K562 (cell line): ENCODE measurements around the gene GPX7. TPM values are rescaled to one million over a fixed set of nuclear protein-coding genes. Genes with fewer than 3 reads are reported as not detected.

ENCODE experiments used
- ASH1L ChIP-seq: fragments of 450-650 bp; IDR thresholded peaks from 2 replicates; pipeline ENCODE4 v1.6.1; 2018; ENCODE audit warnings: borderline replicate concordance, mild to moderate bottlenecking, low read depth; ENCODE audit not compliant: partially characterized antibody
- CEBPB ChIP-seq: fragments of 450-650 bp; IDR thresholded peaks from 2 replicates; pipeline ENCODE4 v1.6.1; 2016; ENCODE audit warnings: missing genetic modification characterization, missing compliant biosample characterization
- CHD2 ChIP-seq: IDR thresholded peaks from 2 replicates; pipeline ENCODE4 v1.6.1; 2011; ENCODE audit warnings: low read depth, low read length
- CREBBP ChIP-seq: IDR thresholded peaks from one replicate; pipeline ENCODE4 v1.6.1; 2012; ENCODE audit warnings: low read depth, mild to moderate bottlenecking, control low read depth, inconsistent platforms, low read length
- FOS ChIP-seq: IDR thresholded peaks from 3 replicates; pipeline ENCODE4 v1.6.1; 2011; ENCODE audit not compliant: insufficient read length; ENCODE audit errors: extremely low read depth
- FOXA3 ChIP-seq, 2 experiments: fragments of 450-650 bp in 1 of 2; sonication (generic) in 1 of 2; formaldehyde crosslinking; IDR thresholded peaks in 1 of 2; conservative IDR thresholded peaks in 1 of 2; 2 replicates each; pipeline versions ENCODE4 v1.4.0 to v1.8.0; 2020 to 2022; ENCODE audit warnings: mild to moderate bottlenecking in 2 of 2, missing genetic modification reagents in 1 of 2
- FOXM1 ChIP-seq, 2 experiments: fragments of 450-650 bp in 1 of 2; sonication (generic) in 1 of 2; formaldehyde crosslinking in 1 of 2; IDR thresholded peaks; 2 replicates each; pipeline versions ENCODE4 v1.6.1 to v1.9.0; 2017 to 2022; ENCODE audit warnings: low read depth in 2 of 2, mild to moderate bottlenecking in 2 of 2, missing genetic modification reagents in 1 of 2, moderate library complexity in 1 of 2
- KDM2B ChIP-seq: fragments of 250-450 bp; sonication (Bioruptor Pico); IDR thresholded peaks from 2 replicates; pipeline ENCODE4 v1.8.0; 2021; ENCODE audit warnings: mild to moderate bottlenecking, moderate library complexity
- MYC ChIP-seq, 2 experiments: fragments of 250-450 bp in 1 of 2; sonication (Bioruptor Pico) in 1 of 2; IDR thresholded peaks; 2 replicates each; pipeline versions ENCODE4 v1.5.1 to v1.6.1; 2012 to 2021; ENCODE audit warnings: low read depth in 2 of 2, borderline replicate concordance in 1 of 2, improper control_type of control experiment in 1 of 2, low read length in 1 of 2, mild to moderate bottlenecking in 1 of 2, moderate library complexity in 1 of 2
- PHB ChIP-seq: fragments of 250-450 bp; sonication (Bioruptor Pico); IDR thresholded peaks from 2 replicates; pipeline ENCODE4 v1.5.0; 2021
- POLR2H ChIP-seq: IDR thresholded peaks from 2 replicates; pipeline ENCODE4 v1.6.1; 2016; ENCODE audit warnings: missing genetic modification characterization, low read depth, mild to moderate bottlenecking, control low read depth, missing compliant biosample characterization, moderate library complexity
- PYGO2 ChIP-seq: fragments of 450-650 bp; IDR thresholded peaks from 2 replicates; pipeline ENCODE4 v1.6.1; 2016; ENCODE audit warnings: mild to moderate bottlenecking, missing genetic modification characterization, moderate library complexity, missing compliant biosample characterization
- RBM25 ChIP-seq: fragments of 200-400 bp; formaldehyde crosslinking; IDR thresholded peaks from 2 replicates; pipeline ENCODE4 v1.6.1; 2018; ENCODE audit warnings: low read length, low read depth, moderate library complexity; ENCODE audit not compliant: severe bottlenecking
- SUPT5H ChIP-seq: fragments of 450-650 bp; IDR thresholded peaks from 2 replicates; pipeline ENCODE4 v1.6.1; 2016
- TAF7 ChIP-seq: fragments of 450-650 bp; IDR thresholded peaks from 2 replicates; pipeline ENCODE4 v1.6.1; 2016; ENCODE audit warnings: missing genetic modification characterization, missing compliant biosample characterization
- XRCC4 ChIP-seq: IDR thresholded peaks from one replicate; pipeline ENCODE4 v1.6.1; 2011; ENCODE audit not compliant: insufficient read depth, insufficient read length; ENCODE audit errors: extremely low read depth
- ZFP1 ChIP-seq: fragments of 450-650 bp; formaldehyde crosslinking; IDR thresholded peaks from 2 replicates; pipeline ENCODE4 v1.4.0; 2020; ENCODE audit warnings: mild to moderate bottlenecking, mixed read lengths
- polyA plus RNA-seq, 8 experiments: library from polyadenylated mRNA; depleted of rRNA in 4 of 8; stranded (reverse) in 5 of 8; unstranded in 3 of 8; fragments of >200 nt; fragmentation: Nextera tagmentation in 2 of 8; fragmentation: Illumina TruSeq in 1 of 8; extraction: Ambion mirVana in 2 of 8; extraction: Trizol in 1 of 8; gene quantifications; 2 replicates each; pipeline versions ENCODE4 v1.2.1 to v1.2.3, GENCODE V29; 2011 to 2014; ENCODE audit warnings: inconsistent platforms in 1 of 8, missing spikeins in 1 of 8
- total RNA-seq, 7 experiments: library from RNA; depleted of rRNA in 6 of 7; stranded (reverse); fragments of >200 nt in 6 of 7; fragmentation: Illumina TruSeq in 2 of 7; extraction: Trizol in 2 of 7; gene quantifications; 2 replicates each; pipeline versions ENCODE4 v1.2.1 to v1.2.3, GENCODE V29; 2011 to 2021; ENCODE audit warnings: low replicate concordance in 1 of 7
- TF ChIP-seq, protein P1 (sequence below): fragments of 250-450 bp; sonication (Bioruptor Pico); IDR thresholded peaks from 2 replicates; pipeline ENCODE4 v1.6.1; 2021; ENCODE audit warnings: mild to moderate bottlenecking
- TF ChIP-seq, protein P2 (sequence below): sonication (generic); formaldehyde crosslinking; IDR thresholded peaks from 2 replicates; pipeline ENCODE4 v1.8.0; 2022; ENCODE audit warnings: missing genetic modification reagents, mild to moderate bottlenecking, borderline replicate concordance

GPX7 gene
- total and polyA plus RNA-seq, 9 of the 15 experiments (the other 6 are each of a cell fraction or from before 2014, with no cell fraction given) = 0.08 TPM; not detected in 8

DNA sequence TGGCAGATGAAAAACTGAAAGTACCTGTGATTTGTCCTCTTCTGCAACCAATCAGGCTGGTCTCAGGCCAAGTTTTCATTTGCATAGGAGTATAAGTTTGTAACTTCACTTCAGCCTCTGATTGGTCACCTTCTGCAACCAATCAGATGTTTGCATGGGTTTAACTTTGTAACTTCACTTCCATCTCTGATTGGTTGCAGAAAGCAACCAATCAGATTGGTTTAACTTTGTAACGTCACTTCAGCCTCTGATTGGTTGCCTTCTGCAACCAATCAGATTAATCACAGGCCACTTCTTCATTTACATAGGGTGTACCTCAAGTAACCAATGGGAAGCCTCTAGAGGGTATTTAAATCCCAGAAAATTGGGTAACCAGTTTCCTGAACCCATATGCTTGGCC, 30.4 kb upstream of the GPX7 start (continued):
- TF ChIP-seq KDM2B (no peak), FOXM1 (IDR thresholded peaks at IDR 0.05; ENCODE audit: low read depth) (0 out of 2 replicates have a peak, but pooled peaks have one; percentile 54), FOXM1 (CRISPR knock-in tag; IDR thresholded peaks at IDR 0.05; ENCODE audit: low read depth) (no peak), POLR2H (tag) (no peak), TAF7 (tag) (no peak), ASH1L (peak; percentile 84), FOXA3 (CRISPR knock-in tag; conservative IDR thresholded peaks at IDR 0.05 in 1 of 2, IDR thresholded peaks at IDR 0.05 in 1 of 2) (no peak), CHD2 (peak; percentile 37; the same call in 1 of the 2 replicates), CREBBP (no peak), FOS (peak; percentile 80), XRCC4 (no peak), SUPT5H (no peak), PHB (CRISPR knock-in tag) (no peak), PYGO2 (tag) (0 out of 2 replicates have a peak, but pooled peaks have one; percentile 56), CEBPB (tag) (peak; percentile 38; the same call in 1 of the 2 replicates), MYC (IDR thresholded peaks at IDR 0.05; ENCODE audit: low read depth, low read length) (no peak), MYC (CRISPR knock-in tag; IDR thresholded peaks at IDR 0.05; ENCODE audit: borderline replicate concordance, low read depth) (no peak), ZFP1 (no peak), RBM25 (peak; percentile 72)
- TF ChIP-seq, protein P1, sequence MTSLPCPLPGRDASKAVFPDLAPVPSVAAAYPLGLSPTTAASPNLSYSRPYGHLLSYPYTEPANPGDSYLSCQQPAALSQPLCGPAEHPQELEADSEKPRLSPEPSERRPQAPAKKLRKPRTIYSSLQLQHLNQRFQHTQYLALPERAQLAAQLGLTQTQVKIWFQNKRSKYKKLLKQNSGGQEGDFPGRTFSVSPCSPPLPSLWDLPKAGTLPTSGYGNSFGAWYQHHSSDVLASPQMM (CRISPR knock-in tag) = no peak
- TF ChIP-seq, protein P2, sequence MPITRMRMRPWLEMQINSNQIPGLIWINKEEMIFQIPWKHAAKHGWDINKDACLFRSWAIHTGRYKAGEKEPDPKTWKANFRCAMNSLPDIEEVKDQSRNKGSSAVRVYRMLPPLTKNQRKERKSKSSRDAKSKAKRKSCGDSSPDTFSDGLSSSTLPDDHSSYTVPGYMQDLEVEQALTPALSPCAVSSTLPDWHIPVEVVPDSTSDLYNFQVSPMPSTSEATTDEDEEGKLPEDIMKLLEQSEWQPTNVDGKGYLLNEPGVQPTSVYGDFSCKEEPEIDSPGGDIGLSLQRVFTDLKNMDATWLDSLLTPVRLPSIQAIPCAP (CRISPR knock-in tag) = no peak
